ENCODE measurements around the gene TRIM15. TPM values are rescaled to one million over a fixed set of nuclear protein-coding genes. Genes with fewer than 3 reads are reported as not detected.

Gene TRIM15
- total and polyA plus RNA-seq, 10 of the 15 experiments (the other 5 are each of a cell fraction or from before 2014, with no cell fraction given), result 0.29 TPM; not detected in 9

GRCh38 chr6:30149858-30150550 is 13.3 kb upstream of the TRIM15 start:
- POLR2A ChIA-PET, result no interaction called here
- no peak for FAIRE-seq
- CTCF ChIA-PET, result interaction anchor here (1.6 kb wide), 1 partner anchor 47 kb away, joined by 5 read pairs; no protein-coding TSS in a partner anchor
- TF ChIP-seq ZZZ3 (IDR thresholded peaks at IDR 0.05; ENCODE audit: control insufficient read depth, insufficient read length, low read depth) (no peak), ZBTB33 (IDR thresholded peaks at IDR 0.05) (no peak), NFIC (IDR thresholded peaks at IDR 0.05; ENCODE audit: low read depth, low read length) (peak; percentile 53; the same call in 1 of the 2 replicates), ATF2 (IDR thresholded peaks at IDR 0.05; ENCODE audit: low read length) (0 out of 2 replicates have a peak, but pooled peaks have one; percentile 20), SPI1 (IDR thresholded peaks at IDR 0.05; ENCODE audit: borderline replicate concordance, insufficient read depth, low read depth, low read length) (peak; percentile 31; the same call in 1 of the 2 replicates), IKZF2 (IDR thresholded peaks at IDR 0.05) (peak; percentile 40; a peak in 3 of 4 replicates), IKZF1 (conservative IDR thresholded peaks at IDR 0.05) (peak; percentile 35; the same call in 1 of the 2 replicates)
- H3K4me1 ChIP-seq (ENCODE audit: control insufficient read depth, insufficient read depth, low read length), result no peaks in the 10 kb centered on the region; the same call in 1 of the 2 replicates
- H4K20me1 ChIP-seq (ENCODE audit: control insufficient read depth, insufficient read depth), result no peaks in the 10 kb centered on the region
- in situ Hi-C loops (cut with MboI) (no loop called here), intact Hi-C loops (cut with micrococcal nuclease; ENCODE audit: unreplicated experiment) (no loop called here)
- no peak overlapping the region for H3K4me2 ChIP-seq (ENCODE audit: control insufficient read depth, insufficient read depth)
- H2AFZ ChIP-seq (ENCODE audit: control insufficient read depth, low read depth, low read length), result no peak overlapping the region
- WGBS (ENCODE audit: insufficient coverage, insufficient replicate concordance, low lambda C conversion rate, missing lambda C conversion rate), result 14% methylated on average over 7 of the region's 7 CpGs
- no peak overlapping the region for H3K9ac ChIP-seq (ENCODE audit: control insufficient read depth, insufficient read depth, low read length)
- no peaks in the 10 kb centered on the region for H3K9me3 ChIP-seq (replicated peaks; ENCODE audit: control insufficient read depth, insufficient read depth, low read length)
- RAD21 ChIA-PET (ENCODE audit: unreplicated experiment), result no interaction called here
- H3K27me3 ChIP-seq (replicated peaks in 1 of 2; ENCODE audit: control insufficient read depth in 2 of 2, insufficient read depth in 2 of 2, low read length in 1 of 2), result peaks cover 0 to 1% of the 10 kb centered on the region in 2 experiments; a peak in 2 of 4 replicates
- no peaks in the 10 kb centered on the region for H3K36me3 ChIP-seq (ENCODE audit: control insufficient read depth in 2 of 2, insufficient read depth in 2 of 2, low read length in 1 of 2)
- no peaks in the 10 kb centered on the region for H3K79me2 ChIP-seq (ENCODE audit: control insufficient read depth, insufficient read depth, low read length)
- H3K4me3 ChIP-seq, result no peak overlapping the region
- BruUV-seq (replicated peaks), result no TSS peak
- no peak for DNase-seq (ENCODE audit: low read depth, low spot score)
- H3K27ac ChIP-seq (ENCODE audit: control insufficient read depth, insufficient read depth), result no peak overlapping the region
- SMC1A ChIA-PET (ENCODE audit: uncharacterized antibody, unreplicated experiment), result interaction anchor here (1.2 to 1.3 kb wide), 2 partner anchors 10 to 16 kb away, joined by 3 read pairs; no protein-coding TSS in a partner anchor
- no peak for ATAC-seq

All from GM12878 (cell line).